K562 (cell line): Measurements from ENCODE around the gene NDST1. TPM values are rescaled to one million over a fixed set of nuclear protein-coding genes. Genes with fewer than 3 reads are reported as not detected.

Experiments
- ATAC-seq: fragments of 200-7000 bp; cut with Tn5 transposase; 3 replicates; pipeline ENCODE4 v1.9.1; 2020; ENCODE audit warnings: moderate library complexity
- BruUV-seq: library from RNA; stranded (reverse); fragments of 400-500 nt; replicated peaks from 2 replicates; lab custom pipeline; 2021; lab: Mats Ljungman, UMichigan
- CTCF ChIA-PET: fragments of 300-600 bp; formaldehyde crosslinking; extraction: SDS; loops from one replicate; lab custom pipeline; 2021; ENCODE audit warnings: low intra/inter-chr PET ratio; lab: Yijun Ruan, JAX
- POLR2A ChIA-PET: fragments of 300-600, 350-650 bp; sonication (Branson Sonifier 250); formaldehyde crosslinking; extraction: SDS; loops from one replicate; lab custom pipeline; 2021; ENCODE audit warnings: antibody characterized with exemption, inconsistent platforms; lab: Yijun Ruan, JAX
- DNase-seq, 4 experiments: peaks; one replicate each; pipeline versions ENCODE4 v3.0.0 to v3.0.0-alpha.2; 2011 to 2018; ENCODE audit warnings: low spot score in 3 of 4, mixed read lengths in 3 of 4; ENCODE audit errors: extremely low read depth in 1 of 4
- FAIRE-seq: peaks from 2 replicates; lab custom pipeline; 2011; peaks lifted over from hg19 to GRCh38; lab: Jason Lieb, UNC
- H2AFZ ChIP-seq: 2 replicates; pipeline ENCODE4 v1.6.0; 2011; ENCODE audit warnings: low read depth, low read length, control low read depth, inconsistent platforms
- H3K27ac ChIP-seq: fragments of 200-600 bp; 3 replicates; pipeline ENCODE4 v1.8.0; 2011; ENCODE audit warnings: low read depth, mild to moderate bottlenecking, control low read depth, inconsistent platforms, low read length, moderate library complexity, mixed read lengths; ENCODE audit errors: extremely low read depth
- H3K27me3 ChIP-seq, 2 experiments: fragments of 300-600 bp in 1 of 2; 2 replicates in 1 of 2; 3 replicates in 1 of 2; pipeline versions ENCODE4 v1.6.0 to v1.8.0; 2011; ENCODE audit warnings: inconsistent platforms in 2 of 2, low read length in 2 of 2, mild to moderate bottlenecking in 1 of 2, mixed read lengths in 1 of 2, moderate library complexity in 1 of 2; ENCODE audit not compliant: control insufficient read depth in 2 of 2, insufficient read depth in 2 of 2
- H3K36me3 ChIP-seq: fragments of 300-600 bp; 3 replicates; pipeline ENCODE4 v1.8.0; 2011; ENCODE audit warnings: mild to moderate bottlenecking, low read length, inconsistent platforms; ENCODE audit not compliant: control insufficient read depth, insufficient read depth
- H3K4me1 ChIP-seq, 2 experiments: fragments of 200-600 bp in 1 of 2; replicated peaks in 1 of 2; 2 replicates in 1 of 2; 3 replicates in 1 of 2; pipeline versions ENCODE4 v1.5.1 to v1.8.0; 2011; ENCODE audit warnings: inconsistent platforms in 2 of 2, low read length in 2 of 2, mild to moderate bottlenecking in 1 of 2, mixed read lengths in 1 of 2, moderate library complexity in 1 of 2; ENCODE audit not compliant: control insufficient read depth in 2 of 2, insufficient read depth in 2 of 2
- H3K4me2 ChIP-seq: 2 replicates; pipeline ENCODE4 v1.6.1; 2011; ENCODE audit warnings: low read length, control low read depth, inconsistent platforms, mixed read lengths; ENCODE audit not compliant: insufficient read depth
- H3K4me3 ChIP-seq: fragments of 200-600 bp; sonication (generic), shearing (Covaris generic); 2 replicates; pipeline ENCODE4 v1.5.1; 2016; ENCODE audit warnings: control low read depth, inconsistent platforms
- H3K79me2 ChIP-seq: fragments of 200-600 bp; 3 replicates; pipeline ENCODE4 v1.8.0; 2011; ENCODE audit warnings: low read length, inconsistent platforms; ENCODE audit not compliant: control insufficient read depth, insufficient read depth
- H3K9ac ChIP-seq, 2 experiments: 2 replicates each; pipeline versions ENCODE4 v1.6.0 to v1.6.1; 2011; ENCODE audit warnings: low read depth in 2 of 2, low read length in 2 of 2, control low read depth in 1 of 2, inconsistent platforms in 1 of 2, mild to moderate bottlenecking in 1 of 2, mixed read lengths in 1 of 2; ENCODE audit not compliant: insufficient read depth in 1 of 2
- H3K9me1 ChIP-seq: one replicate; pipeline ENCODE4 v1.6.0; 2011; ENCODE audit warnings: inconsistent platforms, mild to moderate bottlenecking, low read length, moderate library complexity; ENCODE audit not compliant: control insufficient read depth, insufficient read depth
- H3K9me3 ChIP-seq: replicated peaks from 2 replicates; pipeline ENCODE4 v1.5.1; 2011; ENCODE audit warnings: low read depth, low read length, inconsistent platforms; ENCODE audit not compliant: control insufficient read depth, insufficient read depth
- H4K20me1 ChIP-seq: replicated peaks from 2 replicates; pipeline ENCODE4 v1.6.1; 2011; ENCODE audit warnings: low read length, inconsistent platforms, mixed read lengths; ENCODE audit not compliant: control insufficient read depth, insufficient read depth
- ADNP ChIP-seq: fragments of 200-800 bp; sonication (Bioruptor generic); IDR thresholded peaks from 2 replicates; pipeline ENCODE4 v1.6.1; 2016; ENCODE audit warnings: missing genetic modification characterization, missing compliant biosample characterization
- BCOR ChIP-seq: fragments of 450-650 bp; IDR thresholded peaks from 2 replicates; pipeline ENCODE4 v1.6.1; 2016
- CBX1 ChIP-seq: sonication (generic); IDR thresholded peaks from 2 replicates; pipeline ENCODE4 v1.6.1; 2016; ENCODE audit warnings: antibody characterized with exemption, low read depth, mild to moderate bottlenecking
- CHD4 ChIP-seq: fragments of 200-600 bp; sonication (generic); IDR thresholded peaks from 3 replicates; pipeline ENCODE4 v1.6.1; 2012; ENCODE audit warnings: low read depth, mild to moderate bottlenecking, mixed read lengths, low read length, inconsistent platforms; ENCODE audit not compliant: insufficient read depth, insufficient replicate concordance, poor library complexity, severe bottlenecking
- HDAC2 ChIP-seq: fragments of 450-650 bp; IDR thresholded peaks from 2 replicates; pipeline ENCODE4 v1.6.1; 2016; ENCODE audit warnings: mild to moderate bottlenecking
- KDM1A ChIP-seq, 2 experiments: fragments of 450-650 bp; IDR thresholded peaks; 2 replicates each; pipeline ENCODE4 v1.6.1; 2016; ENCODE audit warnings: mild to moderate bottlenecking in 2 of 2
- NEUROD1 ChIP-seq: fragments of 150-350 bp; IDR thresholded peaks from 2 replicates; pipeline ENCODE4 v1.6.1; 2014; ENCODE audit warnings: borderline replicate concordance, low read length, low read depth; ENCODE audit not compliant: partially characterized antibody
- RBM25 ChIP-seq: fragments of 200-400 bp; formaldehyde crosslinking; IDR thresholded peaks from 2 replicates; pipeline ENCODE4 v1.6.1; 2018; ENCODE audit warnings: low read length, low read depth, moderate library complexity; ENCODE audit not compliant: severe bottlenecking
- RCOR1 ChIP-seq, 2 experiments: IDR thresholded peaks; 2 replicates each; pipeline ENCODE4 v1.6.1; 2012; ENCODE audit warnings: low read depth in 2 of 2, low read length in 2 of 2, borderline replicate concordance in 1 of 2, improper control_type of control experiment in 1 of 2
- ZC3H4 ChIP-seq: sonication (generic); formaldehyde crosslinking; IDR thresholded peaks from 2 replicates; pipeline ENCODE4 v1.9.0; 2021; ENCODE audit warnings: missing genetic modification reagents, borderline replicate concordance
- WGBS: fragments of 100-300 bp; shearing (Covaris generic); methylation state at CpG from one replicate; pipeline ENCODE4 v1.1.6; 2016; ENCODE audit warnings: low coverage, mixed read lengths; ENCODE audit not compliant: insufficient coverage; ENCODE audit errors: missing lambda C conversion rate; 5-methylcytosine and 5-hydroxymethylcytosine counted together
- in situ Hi-C: fragments of 300-500 bp; cut with MboI; formaldehyde crosslinking; loops from 4 replicates; pipeline ENCODE4 v1.15.0; 2018; ENCODE audit warnings: inconsistent platforms, mixed read lengths
- intact Hi-C: fragments of 100-400 bp; cut with micrococcal nuclease; formaldehyde crosslinking; loops from 2 replicates; pipeline ENCODE4 v1.14.2; 2022
- polyA plus RNA-seq, 8 experiments: library from polyadenylated mRNA; depleted of rRNA in 4 of 8; stranded (reverse) in 5 of 8; unstranded in 3 of 8; fragments of >200 nt; fragmentation: Nextera tagmentation in 2 of 8; fragmentation: Illumina TruSeq in 1 of 8; extraction: Ambion mirVana in 2 of 8; extraction: Trizol in 1 of 8; gene quantifications; 2 replicates each; pipeline versions ENCODE4 v1.2.1 to v1.2.3, GENCODE V29; 2011 to 2014; ENCODE audit warnings: inconsistent platforms in 1 of 8, missing spikeins in 1 of 8
- total RNA-seq, 7 experiments: library from RNA; depleted of rRNA in 6 of 7; stranded (reverse); fragments of >200 nt in 6 of 7; fragmentation: Illumina TruSeq in 2 of 7; extraction: Trizol in 2 of 7; gene quantifications; 2 replicates each; pipeline versions ENCODE4 v1.2.1 to v1.2.3, GENCODE V29; 2011 to 2021; ENCODE audit warnings: low replicate concordance in 1 of 7

Gene NDST1
- total and polyA plus RNA-seq, 9 of the 15 experiments (the other 6 are each of a cell fraction or from before 2014, with no cell fraction given) = 0.38 to 47.9 (median 9.9) TPM

- Histone ChIP-seq H3K79me2 (peaks cover 45% of the 10 kb centered on the region), H3K36me3 (peaks cover 33% of the 10 kb centered on the region), H3K4me3 (no peak overlapping the region), H3K27me3 (no peaks in the 10 kb centered on the region), H4K20me1 (peaks cover 37% of the 10 kb centered on the region), H3K9ac (peak overlapping the region in 1 of 2 experiments; percentile 72; a peak in 1 of 4 replicates), H3K4me2 (no peak overlapping the region), H2AFZ (no peak overlapping the region), H3K9me3 (no peaks in the 10 kb centered on the region), H3K4me1 (peaks cover 15 to 37% of the 10 kb centered on the region in 2 experiments), H3K27ac (no peak overlapping the region), H3K9me1 (peaks cover 14% of the 10 kb centered on the region)
- 81% methylated on average over 11 of the region's 11 CpGs for WGBS
- ChIA-PET CTCF (interaction anchor here (3.0 kb wide), 1 partner anchor 63 kb away, joined by 25 read pairs; no protein-coding TSS in a partner anchor), POLR2A (interaction anchor here (0.6 kb wide), 1 partner anchor 12 kb away, joined by 3 read pairs; no protein-coding TSS in a partner anchor)
- in situ Hi-C loops (no loop called here), intact Hi-C loops (loop anchor here (5.0 kb wide), 1 partner anchor 35 kb away; no protein-coding TSS in a partner anchor)
- FAIRE-seq = no peak
- BruUV-seq = no TSS peak
- ATAC-seq = no peak
- TF ChIP-seq KDM1A (IDR thresholded peaks at IDR 0.05) = peak; percentile 57 to 79; a peak in 3 of 4 replicates
- peak; percentile 69 for TF ChIP-seq CHD4
- peak; percentile 35; the same call in 1 of the 2 replicates for TF ChIP-seq HDAC2
- TF ChIP-seq ZC3H4 (CRISPR knock-in tag) = no peak
- peak; percentile 94 for TF ChIP-seq RBM25
- TF ChIP-seq ADNP (tag) = peak; percentile 81
- peak; percentile 90 for TF ChIP-seq BCOR
- TF ChIP-seq CBX1 = peak; percentile 58; the same call in 1 of the 2 replicates
- TF ChIP-seq RCOR1 (IDR thresholded peaks at IDR 0.05; ENCODE audit: borderline replicate concordance in 1 of 2, low read depth in 2 of 2, low read length in 2 of 2) = peak in 1 of 2 experiments; percentile 70; a peak in 2 of 4 replicates
- TF ChIP-seq NEUROD1 = no peak
- no peak for DNase-seq
Observed at GRCh38 chr5:150521939-150522503, 14.1 kb downstream of the NDST1 start.
